BLaER1 treated with 17β-estradiol and CSF1 and Interleukin-3, amounts not matched to agents 10 nM and 100 nM (cell line): ENCODE data around the gene PIEZO1.
A peak's percentile ranks its signal among the peaks of the same experiment; 100 is the strongest.

Experiments used
- H3K27ac ChIP-seq, 11 experiments: shearing (Covaris generic); formaldehyde crosslinking; 2 replicates each; pipeline ENCODE4 v1.8.1; 2022
- H3K27me3 ChIP-seq, 11 experiments: shearing (Covaris generic); formaldehyde crosslinking; 2 replicates each; pipeline ENCODE4 v1.8.1; 2022
- H3K36me3 ChIP-seq, 11 experiments: shearing (Covaris generic); formaldehyde crosslinking; 2 replicates each; pipeline ENCODE4 v1.8.1; 2022
- H3K4me1 ChIP-seq, 10 experiments: shearing (Covaris generic); formaldehyde crosslinking; 2 replicates each; pipeline ENCODE4 v1.8.1; 2022
- H3K4me2 ChIP-seq, 11 experiments: shearing (Covaris generic); formaldehyde crosslinking; 2 replicates each; pipeline ENCODE4 v1.8.1; 2022
- H3K4me3 ChIP-seq, 10 experiments: shearing (Covaris generic); formaldehyde crosslinking; 2 replicates each; pipeline ENCODE4 v1.8.1; 2022
- H3K9ac ChIP-seq, 11 experiments: shearing (Covaris generic); formaldehyde crosslinking; 2 replicates each; pipeline ENCODE4 v1.8.1; 2022
- H3K9me3 ChIP-seq, 11 experiments: shearing (Covaris generic); formaldehyde crosslinking; replicated peaks in 1 of 11; 2 replicates each; pipeline ENCODE4 v1.8.1; 2022
- H4K20me1 ChIP-seq, 11 experiments: shearing (Covaris generic); formaldehyde crosslinking; 2 replicates each; pipeline ENCODE4 v1.8.1; 2022
- Cebpa-rat ChIP-seq, 11 experiments: shearing (Covaris generic); IDR thresholded peaks; 2 replicates each; pipeline ENCODE4 v1.8.1; 2022

Gene PIEZO1

GRCh38 chr16:88735616-88736015 lies 49.4 kb downstream of the PIEZO1 start:
- Histone ChIP-seq H3K4me1 (peaks cover 18 to 48% (median 39%) of the 10 kb centered on the region in 10 experiments), H3K27me3 (no peaks in the 10 kb centered on the region), H3K9ac (no peak overlapping the region), H3K4me3 (no peak overlapping the region), H3K4me2 (no peak overlapping the region), H3K27ac (no peak overlapping the region), H3K36me3 (peaks cover 63 to 92% (median 80%) of the 10 kb centered on the region in 11 experiments), H3K9me3 (no peaks in the 10 kb centered on the region), H4K20me1 (peaks cover 29 to 100% (median 88%) of the 10 kb centered on the region in 11 experiments; a peak in 21 of 22 replicates)
- no peak for TF ChIP-seq Cebpa-rat (IDR thresholded peaks at IDR 0.05)

DNA sequence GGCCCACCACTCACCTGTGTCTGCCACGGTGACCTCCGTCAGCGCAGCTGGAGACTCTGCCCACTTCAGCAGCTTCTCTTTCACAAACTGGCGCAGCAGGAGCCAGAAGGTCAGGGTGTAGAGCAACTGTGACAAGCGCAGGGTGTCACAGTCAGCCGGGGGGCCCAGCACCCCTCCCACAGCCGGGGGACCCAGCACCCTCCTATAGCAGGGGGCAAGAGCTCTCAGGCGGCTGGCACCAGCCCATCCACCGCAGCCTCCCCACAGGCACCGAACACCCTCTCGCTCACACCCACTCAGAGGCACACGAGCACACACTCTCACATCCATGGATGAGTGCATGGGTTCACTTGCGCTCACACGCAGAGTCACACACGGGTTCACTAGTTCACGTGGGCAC lies 49.9 kb downstream of the PIEZO1 start:
- Histone ChIP-seq H4K20me1 (peaks cover 24 to 100% (median 86%) of the 10 kb centered on the region in 11 experiments; a peak in 21 of 22 replicates), H3K27ac (no peak overlapping the region), H3K36me3 (peaks cover 61 to 92% (median 79%) of the 10 kb centered on the region in 11 experiments), H3K4me3 (no peak overlapping the region), H3K9me3 (no peaks in the 10 kb centered on the region), H3K4me1 (peaks cover 18 to 44% (median 38%) of the 10 kb centered on the region in 10 experiments), H3K9ac (peak overlapping the region in 1 of 11 experiments; percentile 14; a peak in 1 of 22 replicates), H3K4me2 (no peak overlapping the region), H3K27me3 (no peaks in the 10 kb centered on the region)
- no peak for TF ChIP-seq Cebpa-rat (IDR thresholded peaks at IDR 0.05)

- peaks cover 23 to 97% (median 78%) of the 10 kb centered on the region in 11 experiments; a peak in 21 of 22 replicates for H4K20me1 ChIP-seq
- H3K27me3 ChIP-seq: no peaks in the 10 kb centered on the region
- no peak for TF ChIP-seq Cebpa-rat (IDR thresholded peaks at IDR 0.05)
- H3K4me1 ChIP-seq: peaks cover 18 to 39% (median 33%) of the 10 kb centered on the region in 10 experiments
- no peak overlapping the region for H3K4me3 ChIP-seq
- no peaks in the 10 kb centered on the region for H3K9me3 ChIP-seq
- no peak overlapping the region for H3K4me2 ChIP-seq
- H3K27ac ChIP-seq: no peak overlapping the region
- H3K36me3 ChIP-seq: peaks cover 61 to 91% (median 83%) of the 10 kb centered on the region in 11 experiments
- H3K9ac ChIP-seq: no peak overlapping the region
These were observed 50.7 kb downstream of the PIEZO1 start for GRCh38 chr16:88734361-88734728.

DNA sequence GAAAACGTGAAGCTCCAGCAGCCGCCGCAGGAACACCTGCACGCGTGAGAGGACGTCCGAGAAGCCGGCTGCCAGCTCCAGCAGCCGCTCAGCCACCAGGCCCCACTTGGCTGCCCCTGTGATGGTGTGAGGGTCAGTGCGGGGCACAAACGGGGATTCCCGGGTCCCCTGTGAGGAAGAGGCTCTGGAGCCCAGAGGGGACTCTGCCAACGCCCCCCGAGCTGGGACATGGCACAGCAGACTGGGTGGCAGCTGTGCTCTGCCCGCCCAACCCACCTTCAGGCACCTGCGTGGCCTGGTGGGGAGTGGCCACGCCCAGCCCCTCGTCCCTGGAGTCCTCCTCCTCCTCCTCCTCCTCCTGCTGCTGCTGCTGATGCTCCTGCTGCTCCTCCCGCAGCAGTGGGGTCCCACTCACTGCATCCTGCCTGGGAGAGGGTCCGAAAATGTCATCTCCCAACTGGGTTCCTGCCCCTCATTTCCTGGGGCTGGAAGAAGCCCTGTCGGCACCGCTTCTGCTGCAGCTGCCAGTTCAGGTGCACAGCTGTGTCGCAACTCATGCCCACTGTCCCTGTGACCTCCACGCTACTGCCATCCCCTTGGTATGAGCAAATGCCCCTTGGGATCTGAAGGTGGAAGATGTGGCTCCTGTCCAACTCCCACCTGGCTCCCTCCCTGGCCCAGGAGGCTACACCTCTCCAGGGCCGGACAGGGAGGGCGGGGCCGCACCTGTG lies 51.2 kb downstream of the PIEZO1 start:
- no peaks in the 10 kb centered on the region for H3K9me3 ChIP-seq
- no peak for TF ChIP-seq Cebpa-rat (IDR thresholded peaks at IDR 0.05)
- no peak overlapping the region for H3K4me2 ChIP-seq
- peaks cover 14 to 33% (median 28%) of the 10 kb centered on the region in 10 experiments for H3K4me1 ChIP-seq
- H3K9ac ChIP-seq: no peak overlapping the region
- H3K36me3 ChIP-seq: peaks cover 61 to 87% (median 83%) of the 10 kb centered on the region in 11 experiments
- no peaks in the 10 kb centered on the region for H3K27me3 ChIP-seq
- H3K27ac ChIP-seq: no peak overlapping the region
- peaks cover 18 to 92% (median 73%) of the 10 kb centered on the region in 11 experiments; a peak in 21 of 22 replicates for H4K20me1 ChIP-seq
- no peak overlapping the region for H3K4me3 ChIP-seq

- H3K27me3 ChIP-seq: no peaks in the 10 kb centered on the region
- H3K9ac ChIP-seq: no peak overlapping the region
- no peak overlapping the region for H3K27ac ChIP-seq
- H4K20me1 ChIP-seq: peaks cover 9 to 86% (median 67%) of the 10 kb centered on the region in 11 experiments; a peak in 21 of 22 replicates
- TF ChIP-seq Cebpa-rat (IDR thresholded peaks at IDR 0.05): no peak
- no peak overlapping the region for H3K4me2 ChIP-seq
- H3K4me1 ChIP-seq: peaks cover 6 to 29% (median 24%) of the 10 kb centered on the region in 10 experiments
- H3K36me3 ChIP-seq: peaks cover 61 to 83% (median 77%) of the 10 kb centered on the region in 11 experiments
- H3K9me3 ChIP-seq: no peaks in the 10 kb centered on the region
- no peak overlapping the region for H3K4me3 ChIP-seq
These were observed 52.1 kb downstream of the PIEZO1 start for GRCh38 chr16:88732961-88733294.

DNA sequence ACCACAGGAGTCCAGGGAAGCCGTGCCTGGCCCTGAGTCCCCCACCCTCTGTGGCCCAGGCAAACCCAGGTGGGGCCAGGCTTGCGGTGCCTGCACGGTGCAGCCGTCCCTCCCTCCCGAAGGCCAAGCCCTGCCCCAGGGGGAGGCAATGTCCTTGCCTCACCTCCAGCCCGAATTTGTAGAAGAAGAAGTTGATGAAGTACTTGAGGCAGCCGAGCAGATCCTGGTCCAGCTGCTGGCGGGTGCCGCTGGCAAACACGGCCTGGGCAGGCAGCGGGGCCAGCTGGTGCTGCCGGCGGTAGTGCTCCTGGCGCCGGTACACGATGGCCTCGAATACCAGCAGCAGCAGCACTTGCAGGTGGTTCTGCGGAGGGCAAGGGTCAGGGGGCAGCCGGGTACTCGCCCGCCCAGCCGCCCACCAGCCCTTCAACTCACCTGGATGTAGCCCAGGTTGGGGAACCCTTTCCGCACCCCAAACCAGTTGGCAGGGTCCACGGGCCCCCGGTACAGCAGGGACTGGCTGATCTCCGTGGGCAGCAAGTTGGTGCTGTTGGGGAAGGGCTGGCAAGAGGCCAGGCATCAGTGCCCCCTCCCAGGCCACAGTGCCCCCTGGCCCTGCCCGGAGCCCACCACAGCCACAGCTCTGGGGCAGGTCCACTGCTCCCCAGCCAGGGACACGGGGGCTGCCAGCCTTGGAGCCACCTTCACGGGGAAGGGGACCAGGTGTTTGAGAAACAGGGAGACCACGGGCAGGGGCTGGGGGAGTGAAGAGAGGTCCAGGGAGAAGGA lies 52.7 kb downstream of the PIEZO1 start:
- peaks cover 65 to 84% (median 78%) of the 10 kb centered on the region in 11 experiments for H3K36me3 ChIP-seq
- H3K27ac ChIP-seq: no peak overlapping the region
- no peak overlapping the region for H3K4me3 ChIP-seq
- H3K9ac ChIP-seq: 0 out of 22 replicates have a peak overlapping the region, but pooled peaks of 1 of the 11 experiments have one; percentile 9
- H3K27me3 ChIP-seq: no peaks in the 10 kb centered on the region
- peaks cover 4 to 86% (median 65%) of the 10 kb centered on the region in 11 experiments; a peak in 20 of 22 replicates for H4K20me1 ChIP-seq
- no peak overlapping the region for H3K4me2 ChIP-seq
- no peaks in the 10 kb centered on the region for H3K9me3 ChIP-seq
- TF ChIP-seq Cebpa-rat (IDR thresholded peaks at IDR 0.05): no peak
- peaks cover under 1 to 28% (median 21%) of the 10 kb centered on the region in 10 experiments; a peak in 18 of 20 replicates for H3K4me1 ChIP-seq

DNA sequence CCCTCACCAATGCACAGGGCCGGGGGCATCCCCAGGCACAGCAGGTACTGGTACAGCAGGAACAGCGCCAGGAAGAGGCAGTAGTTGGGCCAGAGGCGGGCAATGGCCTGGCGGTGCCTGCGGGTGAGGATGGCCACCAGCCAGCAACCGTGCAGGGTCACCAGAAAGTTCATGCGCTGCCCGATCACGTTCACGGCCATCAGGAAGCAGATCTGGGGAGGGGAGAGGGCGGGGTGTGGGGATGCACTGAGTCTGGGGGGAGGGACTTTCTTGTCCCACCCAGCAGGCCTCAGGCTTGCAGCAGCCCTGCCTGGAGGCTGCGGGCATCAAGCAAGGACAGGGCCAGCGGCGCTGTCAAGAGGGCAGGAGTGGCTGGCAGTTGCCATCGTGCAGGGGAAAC lies 53.3 kb downstream of the PIEZO1 start:
- H3K9me3 ChIP-seq: no peaks in the 10 kb centered on the region
- no peak overlapping the region for H3K4me3 ChIP-seq
- TF ChIP-seq Cebpa-rat (IDR thresholded peaks at IDR 0.05): no peak
- peak overlapping the region in 1 of 11 experiments; percentile 10; a peak in 2 of 22 replicates for H3K4me2 ChIP-seq
- peaks cover 0 to 22% (median 18%) of the 10 kb centered on the region in 10 experiments; a peak in 14 of 20 replicates for H3K4me1 ChIP-seq
- H3K9ac ChIP-seq: peak overlapping the region in 3 of 11 experiments; percentile 2 to 38 (median 18); a peak in 4 of 22 replicates
- no peak overlapping the region for H3K27ac ChIP-seq
- H4K20me1 ChIP-seq: peaks cover 4 to 86% (median 62%) of the 10 kb centered on the region in 11 experiments; a peak in 20 of 22 replicates
- no peaks in the 10 kb centered on the region for H3K27me3 ChIP-seq
- H3K36me3 ChIP-seq: peaks cover 72 to 86% (median 81%) of the 10 kb centered on the region in 11 experiments

DNA sequence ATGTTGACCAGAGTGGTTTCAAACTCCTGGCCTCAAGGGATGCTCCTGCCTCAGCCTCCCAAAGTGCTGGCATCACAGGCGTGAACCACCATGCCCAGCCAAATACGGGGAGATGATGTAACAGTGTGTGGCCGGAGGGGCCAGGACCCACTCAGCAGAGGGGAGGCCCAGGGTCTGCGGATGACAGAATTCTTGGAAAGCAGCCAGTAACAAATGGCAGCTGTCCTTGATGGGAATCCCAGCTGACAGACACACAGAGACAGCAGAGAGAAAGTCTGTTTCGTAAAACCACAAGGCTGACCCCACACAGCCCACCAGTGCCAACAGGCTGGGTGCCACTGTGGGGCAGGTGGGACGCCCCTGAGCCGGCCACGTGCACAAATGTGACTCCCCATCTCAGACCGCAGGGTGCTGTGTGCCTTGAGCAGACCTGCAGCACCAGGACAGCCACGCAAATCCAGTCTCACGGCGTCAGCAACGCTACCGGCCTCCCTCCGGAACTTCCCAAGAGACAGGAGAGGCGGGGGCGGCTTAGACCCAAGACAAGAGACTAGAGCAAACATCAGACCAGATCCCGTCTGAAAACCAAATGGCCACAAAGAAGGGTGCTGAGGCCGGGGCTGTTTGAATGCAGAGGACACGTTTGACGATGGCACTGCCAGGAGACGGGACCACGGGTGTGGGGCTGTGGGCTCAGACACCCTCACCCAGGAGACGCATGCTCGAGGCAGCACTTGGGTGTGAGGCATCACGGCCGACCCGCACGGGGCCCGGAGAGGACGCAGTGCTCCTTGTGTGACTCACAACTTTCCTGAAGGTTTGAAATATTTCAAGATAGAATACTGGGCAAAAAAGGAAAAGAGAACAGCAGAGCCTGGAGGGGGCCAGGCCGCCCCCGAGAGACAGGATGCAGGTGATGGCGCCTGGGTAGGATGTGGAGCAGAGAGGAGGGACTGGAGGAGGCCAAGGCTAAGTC lies 54.1 kb downstream of the PIEZO1 start:
- Histone ChIP-seq H3K27me3 (no peaks in the 10 kb centered on the region), H3K9ac (peak overlapping the region in 3 of 11 experiments; percentile 2 to 38 (median 18); a peak in 4 of 22 replicates), H3K4me2 (peak overlapping the region in 1 of 11 experiments; percentile 10; a peak in 2 of 22 replicates), H3K4me1 (peaks cover 0 to 22% (median 18%) of the 10 kb centered on the region in 10 experiments; a peak in 14 of 20 replicates), H4K20me1 (peaks cover 4 to 86% (median 59%) of the 10 kb centered on the region in 11 experiments; a peak in 20 of 22 replicates), H3K27ac (no peak overlapping the region), H3K4me3 (no peak overlapping the region), H3K36me3 (peaks cover 75 to 86% (median 82%) of the 10 kb centered on the region in 11 experiments), H3K9me3 (no peaks in the 10 kb centered on the region)
- TF ChIP-seq Cebpa-rat (IDR thresholded peaks at IDR 0.05): no peak
